HEK293 (cell line): ENCODE measurements around the gene RPS6KA2.

Experiments used
- ATF2 ChIP-seq: fragments of 450-650 bp; formaldehyde crosslinking; IDR thresholded peaks from 2 replicates; pipeline ENCODE4 v1.5.1; 2016; ENCODE audit warnings: missing biosample characterization, missing genetic modification characterization, low read depth
- BCL11B ChIP-seq: fragments of 450-650 bp; formaldehyde crosslinking; IDR thresholded peaks from 2 replicates; pipeline ENCODE4 v1.5.1; 2016; ENCODE audit warnings: low read depth, missing biosample characterization, missing genetic modification characterization
- CTCF ChIP-seq: fragments of 450-650 bp; formaldehyde crosslinking; IDR thresholded peaks from 2 replicates; pipeline ENCODE4 v1.5.1; 2016; ENCODE audit warnings: missing biosample characterization, missing genetic modification characterization
- ELK4 ChIP-seq: IDR thresholded peaks from 2 replicates; pipeline ENCODE4 v1.6.1; 2011; ENCODE audit warnings: mild to moderate bottlenecking, low read depth, low read length, borderline replicate concordance
- PBX3 ChIP-seq: sonication (generic); formaldehyde crosslinking; IDR thresholded peaks from 2 replicates; pipeline ENCODE4 v1.8.1; 2022; ENCODE audit warnings: mild to moderate bottlenecking, moderate library complexity, missing genetic modification reagents
- RBAK ChIP-seq: fragments of 450-650 bp; formaldehyde crosslinking; IDR thresholded peaks from 2 replicates; pipeline ENCODE4 v1.5.1; 2016; ENCODE audit warnings: missing biosample characterization, missing genetic modification characterization
- SP2 ChIP-seq: fragments of 450-650 bp; formaldehyde crosslinking; IDR thresholded peaks from 2 replicates; pipeline ENCODE4 v1.5.1; 2016; ENCODE audit warnings: missing biosample characterization, missing genetic modification characterization
- ZNF138 ChIP-seq: fragments of 450-650 bp; formaldehyde crosslinking; IDR thresholded peaks from 2 replicates; pipeline ENCODE4 v1.5.1; 2016; ENCODE audit warnings: missing biosample characterization, missing genetic modification characterization, borderline replicate concordance
- ZNF24 ChIP-seq: fragments of 450-650 bp; formaldehyde crosslinking; IDR thresholded peaks from 2 replicates; pipeline ENCODE4 v1.5.1; 2016; ENCODE audit warnings: missing biosample characterization, missing genetic modification characterization
- ZNF274 ChIP-seq, 2 experiments: fragments of 200-500 bp in 1 of 2; fragments of 450-650 bp in 1 of 2; sonication (Bioruptor generic) in 1 of 2; formaldehyde crosslinking in 1 of 2; IDR thresholded peaks; 2 replicates each; pipeline versions ENCODE4 v1.5.1 to v1.6.1; 2014 to 2016; ENCODE audit warnings: borderline replicate concordance in 1 of 2, inconsistent platforms in 1 of 2, low read length in 1 of 2, missing biosample characterization in 1 of 2, missing genetic modification characterization in 1 of 2
- ZNF626 ChIP-seq: fragments of 450-650 bp; sonication (Bioruptor Pico); formaldehyde crosslinking; IDR thresholded peaks from 2 replicates; pipeline ENCODE4 v1.5.1; 2018; ENCODE audit warnings: missing biosample characterization, missing genetic modification characterization, inconsistent platforms
- ZNF670 ChIP-seq: fragments of 450-650 bp; formaldehyde crosslinking; IDR thresholded peaks from 2 replicates; pipeline ENCODE4 v1.5.1; 2016; ENCODE audit warnings: missing biosample characterization, missing genetic modification characterization, low read depth

GRCh38 chr6:166659581-166659980, 32.5 kb upstream of the RPS6KA2 start:
- TF ChIP-seq CTCF (tag by site-specific recombination) = no peak
- TF ChIP-seq ZNF138 (tag by site-specific recombination) = no peak
- no peak for TF ChIP-seq PBX3 (CRISPR knock-in tag)
- TF ChIP-seq ELK4 = no peak
- TF ChIP-seq ZNF670 (tag by site-specific recombination) = no peak
- no peak for TF ChIP-seq BCL11B (tag by site-specific recombination)
- TF ChIP-seq SP2 (tag by site-specific recombination) = no peak
- no peak for TF ChIP-seq ZNF626
- TF ChIP-seq ATF2 (tag by site-specific recombination) = no peak
- no peak for TF ChIP-seq RBAK (tag by site-specific recombination)
- no peak for TF ChIP-seq ZNF24 (tag by site-specific recombination)
- no peak for TF ChIP-seq ZNF274 (IDR thresholded peaks at IDR 0.05; ENCODE audit: low read length)
- TF ChIP-seq ZNF274 (tag by site-specific recombination; IDR thresholded peaks at IDR 0.05; ENCODE audit: borderline replicate concordance) = no peak
